A673 (cell line): ENCODE measurements around the gene LCT. TPM values are rescaled to one million over a fixed set of nuclear protein-coding genes. Genes with fewer than 3 reads are reported as not detected.
A peak's percentile ranks its signal among the peaks of the same experiment; 100 is the strongest.

ENCODE experiments used
- BruUV-seq: library from RNA; stranded (reverse); fragments of 400-500 nt; replicated peaks from 2 replicates; lab custom pipeline; 2021; lab: Mats Ljungman, UMichigan
- CTCF ChIA-PET: fragments of 300-600 bp; sonication (Branson Sonifier 250); formaldehyde crosslinking; loops from one replicate; lab custom pipeline; 2022; ENCODE audit warnings: antibody characterized with exemption; lab: Charles Lee
- POLR2A ChIA-PET: fragments of 300-600 bp; sonication (Branson Sonifier 250); formaldehyde crosslinking; loops from one replicate; lab custom pipeline; 2022; ENCODE audit warnings: antibody characterized with exemption; ENCODE audit not compliant: low non-redundant PET; lab: Charles Lee
- DNase-seq: peaks from one replicate; pipeline ENCODE4 v3.0.0-alpha.2; 2015; ENCODE audit warnings: low spot score
- H3K27ac ChIP-seq: fragments of 200-600 bp; sonication (generic); 2 replicates; pipeline ENCODE4 v1.5.1; 2016; ENCODE audit warnings: mixed run types, low read depth, mild to moderate bottlenecking, mixed read lengths, antibody characterized with exemption, low read length; ENCODE audit not compliant: poor library complexity, severe bottlenecking
- H3K27me3 ChIP-seq: fragments of 200-600 bp; sonication (generic); replicated peaks from 2 replicates; pipeline ENCODE4 v1.6.1; 2017; ENCODE audit warnings: mixed run types, low read depth, mild to moderate bottlenecking, mixed read lengths, antibody characterized with exemption, low read length; ENCODE audit not compliant: insufficient read depth, poor library complexity
- H3K36me3 ChIP-seq: fragments of 200-600 bp; sonication (generic); 2 replicates; pipeline ENCODE4 v1.6.1; 2016; ENCODE audit warnings: mixed run types, mild to moderate bottlenecking, mixed read lengths, antibody characterized with exemption, low read length; ENCODE audit not compliant: insufficient read depth, poor library complexity, severe bottlenecking
- H3K4me1 ChIP-seq: fragments of 200-600 bp; sonication (generic); 2 replicates; pipeline ENCODE4 v1.6.1; 2017; ENCODE audit warnings: mixed run types, mild to moderate bottlenecking, mixed read lengths, antibody characterized with exemption, low read length; ENCODE audit not compliant: insufficient read depth, poor library complexity, severe bottlenecking
- H3K4me3 ChIP-seq: fragments of 200-600 bp; sonication (generic); 2 replicates; pipeline ENCODE4 v1.5.1; 2016; ENCODE audit warnings: low read depth, mixed run types, mild to moderate bottlenecking, mixed read lengths, low read length; ENCODE audit not compliant: poor library complexity, severe bottlenecking
- H3K9me3 ChIP-seq: fragments of 200-600 bp; sonication (generic); 2 replicates; pipeline ENCODE4 v1.6.1; 2016; ENCODE audit warnings: mixed run types, low read depth, mild to moderate bottlenecking, mixed read lengths, antibody characterized with exemption, low read length; ENCODE audit not compliant: poor library complexity, severe bottlenecking
- EZH2 ChIP-seq: fragments of 200-600 bp; sonication (generic); IDR thresholded peaks from 2 replicates; pipeline ENCODE4 v1.6.1; 2017; ENCODE audit warnings: borderline replicate concordance, low read depth, mild to moderate bottlenecking, mixed read lengths, antibody characterized with exemption, low read length; ENCODE audit not compliant: poor library complexity, severe bottlenecking
- intact Hi-C: fragments of 100-400 bp; cut with micrococcal nuclease; formaldehyde crosslinking; loops from one replicate; pipeline ENCODE4 v1.10.0; 2022; ENCODE audit not compliant: unreplicated experiment
- total RNA-seq: library from RNA; stranded (reverse); gene quantifications from 2 replicates; pipeline ENCODE4 v1.2.3, GENCODE V29; 2021
- TF ChIP-seq, protein P1 (sequence below): fragments of 300-800, 200-600 bp; sonication (generic); conservative IDR thresholded peaks from 2 replicates; pipeline ENCODE4 v1.5.1; 2017; ENCODE audit warnings: low read depth, mild to moderate bottlenecking, antibody characterized with exemption, low read length, moderate library complexity, mixed read lengths

LCT gene
- total RNA-seq, 1 experiment from 2014 or later, result 0.39 TPM

DNA sequence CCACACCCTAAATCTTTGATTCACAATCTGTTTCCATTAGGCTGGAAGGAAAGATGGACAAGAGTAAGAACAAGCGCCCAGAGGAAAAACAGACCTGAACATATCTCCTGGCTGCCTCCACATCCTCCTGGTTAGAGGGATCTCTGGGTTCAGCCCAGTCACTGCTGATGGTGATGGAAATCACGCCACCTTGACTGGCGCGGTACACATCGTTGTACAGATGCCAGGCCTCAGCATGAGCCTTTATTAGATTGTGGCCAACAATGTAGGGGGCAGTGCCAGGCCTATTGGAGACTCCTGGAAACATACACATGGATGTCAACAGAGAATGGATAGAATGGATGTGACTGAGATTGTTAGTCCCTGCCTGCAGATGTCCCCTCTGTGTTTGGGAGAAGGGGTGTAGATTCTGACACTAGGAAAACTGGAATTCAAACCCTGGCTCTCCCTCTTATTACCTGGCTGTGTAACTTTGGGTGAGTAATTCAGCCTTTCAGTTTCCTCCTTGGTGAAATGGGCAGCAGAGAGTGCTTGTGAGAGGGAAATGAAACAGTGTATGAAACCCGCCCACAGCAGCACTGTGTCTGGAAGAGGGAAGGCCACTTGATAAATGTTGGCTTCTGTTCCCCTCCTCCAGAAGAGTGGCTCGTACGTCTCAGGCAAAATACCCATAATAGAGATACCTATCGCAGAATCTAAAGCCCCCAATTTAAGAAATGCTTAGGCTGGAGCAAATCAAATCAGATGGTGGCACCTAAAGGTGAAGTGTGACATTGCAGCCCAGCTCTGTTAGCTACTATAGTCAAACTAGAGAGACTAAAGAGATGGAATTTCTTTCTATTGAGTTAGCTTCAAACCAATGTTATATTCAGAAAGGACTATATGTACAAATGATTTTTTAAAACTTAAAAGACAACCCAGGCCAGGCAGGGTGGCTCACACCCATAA, 36.2 kb downstream of the LCT start:
- BruUV-seq, result no TSS peak
- ChIA-PET POLR2A (interaction anchor here (0.5 kb wide), 1 partner anchor 21 kb away, joined by 3 read pairs; no protein-coding TSS in a partner anchor), CTCF (no interaction called here)
- intact Hi-C loops, result no loop called here
- Histone ChIP-seq H3K4me3 (no peak overlapping the region), H3K27ac (no peak overlapping the region), H3K36me3 (no peaks in the 10 kb centered on the region), H3K9me3 (no peaks in the 10 kb centered on the region), H3K27me3 (no peaks in the 10 kb centered on the region), H3K4me1 (no peaks in the 10 kb centered on the region)
- TF ChIP-seq, protein P1, sequence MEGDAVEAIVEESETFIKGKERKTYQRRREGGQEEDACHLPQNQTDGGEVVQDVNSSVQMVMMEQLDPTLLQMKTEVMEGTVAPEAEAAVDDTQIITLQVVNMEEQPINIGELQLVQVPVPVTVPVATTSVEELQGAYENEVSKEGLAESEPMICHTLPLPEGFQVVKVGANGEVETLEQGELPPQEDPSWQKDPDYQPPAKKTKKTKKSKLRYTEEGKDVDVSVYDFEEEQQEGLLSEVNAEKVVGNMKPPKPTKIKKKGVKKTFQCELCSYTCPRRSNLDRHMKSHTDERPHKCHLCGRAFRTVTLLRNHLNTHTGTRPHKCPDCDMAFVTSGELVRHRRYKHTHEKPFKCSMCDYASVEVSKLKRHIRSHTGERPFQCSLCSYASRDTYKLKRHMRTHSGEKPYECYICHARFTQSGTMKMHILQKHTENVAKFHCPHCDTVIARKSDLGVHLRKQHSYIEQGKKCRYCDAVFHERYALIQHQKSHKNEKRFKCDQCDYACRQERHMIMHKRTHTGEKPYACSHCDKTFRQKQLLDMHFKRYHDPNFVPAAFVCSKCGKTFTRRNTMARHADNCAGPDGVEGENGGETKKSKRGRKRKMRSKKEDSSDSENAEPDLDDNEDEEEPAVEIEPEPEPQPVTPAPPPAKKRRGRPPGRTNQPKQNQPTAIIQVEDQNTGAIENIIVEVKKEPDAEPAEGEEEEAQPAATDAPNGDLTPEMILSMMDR, result no peak
- TF ChIP-seq EZH2, result no peak
- no peak for DNase-seq

DNA sequence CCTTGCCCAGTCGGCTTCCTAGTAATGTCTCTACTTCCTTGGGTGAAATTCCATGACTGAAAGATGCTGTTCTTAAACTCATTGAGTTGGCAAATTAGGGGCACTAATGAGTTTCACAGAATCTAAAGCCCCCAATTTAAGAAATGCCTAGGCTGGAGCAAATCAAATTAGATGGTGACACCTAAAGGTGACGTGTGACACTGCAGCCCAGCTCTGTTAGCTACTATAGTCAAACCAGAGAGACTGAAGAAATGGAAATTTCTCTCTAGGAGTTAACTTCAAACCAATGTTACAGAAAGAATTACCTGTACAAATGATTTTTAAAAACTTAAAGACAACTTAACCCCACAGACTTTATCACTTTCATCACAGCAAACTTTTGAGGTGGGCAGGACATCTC, 37.2 kb downstream of the LCT start:
- DNase-seq, result no peak
- H3K27ac ChIP-seq, result no peak overlapping the region
- TF ChIP-seq, protein P1, result no peak
- no peak for TF ChIP-seq EZH2
- H3K4me3 ChIP-seq, result no peak overlapping the region
- no TSS peak for BruUV-seq
- H3K27me3 ChIP-seq, result no peaks in the 10 kb centered on the region
- intact Hi-C loops, result loop anchor here (5.0 kb wide), 1 partner anchor 812 kb away; no protein-coding TSS in a partner anchor
- no peaks in the 10 kb centered on the region for H3K36me3 ChIP-seq
- H3K4me1 ChIP-seq, result no peaks in the 10 kb centered on the region
- ChIA-PET CTCF (no interaction called here), POLR2A (interaction anchor here (0.7 kb wide), 1 partner anchor 10 kb away, joined by 4 read pairs; no protein-coding TSS in a partner anchor)
- H3K9me3 ChIP-seq, result no peaks in the 10 kb centered on the region

DNA sequence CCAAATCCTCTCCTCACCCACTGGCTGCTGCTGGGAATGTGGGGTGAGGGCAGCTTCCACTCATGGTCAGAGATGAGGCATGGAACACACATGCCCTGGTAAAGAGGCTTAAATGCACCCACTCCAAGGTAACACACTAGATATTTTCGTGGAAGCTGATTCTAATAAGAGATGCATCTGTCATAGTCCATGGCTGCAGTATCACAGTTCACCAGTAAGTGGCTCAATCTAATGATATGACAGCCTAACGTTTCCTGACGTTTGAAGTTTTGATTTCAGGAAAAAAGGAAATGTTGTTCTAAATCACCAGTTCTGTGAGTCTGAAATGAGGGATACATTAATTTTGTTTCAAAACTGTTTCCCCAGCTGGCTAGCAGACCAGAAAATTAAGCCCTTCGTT, 38.2 kb downstream of the LCT start:
- H3K27ac ChIP-seq, result no peak overlapping the region
- peak; percentile 20 for DNase-seq
- no peak overlapping the region for H3K4me3 ChIP-seq
- no peaks in the 10 kb centered on the region for H3K9me3 ChIP-seq
- intact Hi-C loops, result loop anchor here (5.0 kb wide), 1 partner anchor 811 kb away; no protein-coding TSS in a partner anchor
- POLR2A ChIA-PET, result no interaction called here
- H3K36me3 ChIP-seq, result no peaks in the 10 kb centered on the region
- no peaks in the 10 kb centered on the region for H3K27me3 ChIP-seq
- CTCF ChIA-PET, result interaction anchor here (0.6 to 3.0 kb wide), 2 partner anchors 9 to 810 kb away, joined by 3 to 14 read pairs; no protein-coding TSS in a partner anchor
- BruUV-seq, result no TSS peak
- no peaks in the 10 kb centered on the region for H3K4me1 ChIP-seq
- TF ChIP-seq EZH2, result no peak
- TF ChIP-seq, protein P1, result peak; percentile 37; the same call in 1 of the 2 replicates
